GM21825 (cell line): ENCODE results near the gene ELN.

Experiments used
- ATAC-seq: cut with Tn5 transposase; IDR thresholded peaks from one replicate; pipeline ENCODE4 v1.9.1; 2021; ENCODE audit warnings: mild to moderate bottlenecking, moderate library complexity; ENCODE audit not compliant: unreplicated experiment

ELN gene

GRCh38 chr7:74092321-74092963, 64.5 kb downstream of the ELN start:
- ATAC-seq = peak; percentile 12

GRCh38 chr7:74092964-74093471, 65.0 kb downstream of the ELN start:
- peak; percentile 50 for ATAC-seq

DNA sequence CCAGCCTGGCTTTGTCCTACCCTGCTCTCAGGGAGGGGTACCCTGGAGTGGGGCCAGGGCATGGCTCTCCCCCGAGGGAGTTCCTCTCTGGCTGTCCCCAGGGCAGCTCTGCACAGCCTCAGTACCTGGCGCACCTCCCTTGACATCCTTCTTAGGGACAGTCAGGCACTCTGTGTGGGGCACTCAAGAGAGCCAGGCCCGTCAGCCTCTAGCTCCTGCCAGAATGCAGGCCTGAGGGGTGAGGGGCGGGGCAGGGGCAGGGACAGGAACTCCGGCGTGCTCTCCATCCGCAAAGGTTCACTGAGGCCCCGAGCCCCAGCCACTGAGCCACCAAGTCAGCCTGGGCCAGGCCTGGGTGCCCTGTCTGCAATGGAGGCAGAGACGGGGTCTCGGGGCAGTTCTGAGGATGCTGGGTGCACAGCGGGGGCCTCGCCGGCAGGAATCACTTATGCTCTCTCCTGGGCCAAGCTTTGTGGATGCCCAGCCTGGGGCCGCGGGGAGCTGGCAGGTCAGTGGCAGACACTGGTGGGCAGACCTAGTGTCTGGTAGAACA, 65.8 kb downstream of the ELN start:
- ATAC-seq = peak; percentile 6

DNA sequence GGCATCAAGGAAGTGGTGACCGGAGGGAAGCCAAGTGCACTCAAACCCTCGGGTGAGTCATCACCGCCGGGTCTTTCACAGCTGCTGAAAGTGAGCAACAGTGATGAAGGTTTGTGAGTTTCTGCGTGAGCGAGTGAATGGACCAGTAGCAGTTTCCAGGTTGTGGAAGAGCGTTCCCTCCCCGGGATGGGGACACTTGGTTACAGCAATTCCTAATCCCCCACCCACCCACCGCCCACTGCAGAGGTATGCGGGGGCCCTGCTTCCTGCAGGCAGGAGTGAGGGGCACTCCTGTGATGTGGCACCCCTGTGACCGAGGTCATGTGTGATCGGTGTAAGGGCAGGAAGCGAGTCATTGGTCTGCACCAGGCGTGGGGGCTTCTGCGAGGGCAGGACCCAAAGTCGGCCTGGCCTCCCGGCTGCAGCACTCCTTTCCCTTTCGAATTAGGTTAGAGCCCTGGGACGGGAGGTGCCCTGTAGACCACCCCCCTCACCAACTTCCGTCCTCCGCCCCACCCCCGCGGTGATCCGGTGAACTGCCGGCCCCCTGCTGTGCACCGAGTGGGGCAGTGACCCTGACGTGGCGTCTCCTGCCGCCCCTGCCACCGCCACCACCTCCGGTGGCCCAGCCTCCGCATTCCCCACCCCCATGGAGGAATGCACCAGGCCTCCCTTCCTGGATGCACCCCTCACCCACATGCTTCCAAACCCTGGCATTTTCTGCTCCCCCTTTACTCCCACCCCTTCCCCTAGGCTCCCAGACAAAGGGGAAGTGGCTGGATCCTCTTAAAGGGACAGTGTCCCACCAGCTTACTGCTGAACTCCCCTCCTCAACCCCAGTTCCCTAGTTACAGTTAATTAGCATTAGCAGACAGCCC, 66.5 kb downstream of the ELN start:
- ATAC-seq = peak; percentile 42

DNA sequence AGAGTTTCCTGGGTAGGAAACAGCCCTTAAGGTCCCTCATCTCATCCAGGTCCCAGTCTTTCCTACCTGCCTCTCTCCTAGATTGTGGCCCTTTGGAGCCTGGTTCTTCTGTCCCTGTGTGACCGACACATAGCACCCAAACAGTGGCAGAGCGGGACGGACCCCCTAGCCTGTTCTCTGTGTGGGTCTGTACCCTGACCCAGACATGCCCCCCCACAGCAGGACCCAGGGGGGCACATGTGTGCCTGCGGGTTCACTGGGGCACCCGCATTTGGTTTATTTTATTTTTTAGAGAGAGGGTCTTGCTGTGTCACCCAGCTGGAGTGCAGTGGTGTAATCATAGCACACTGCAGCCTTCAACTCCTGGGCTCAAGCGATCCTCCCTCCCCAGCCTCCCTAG, 67.2 kb downstream of the ELN start:
- no peak for ATAC-seq

DNA sequence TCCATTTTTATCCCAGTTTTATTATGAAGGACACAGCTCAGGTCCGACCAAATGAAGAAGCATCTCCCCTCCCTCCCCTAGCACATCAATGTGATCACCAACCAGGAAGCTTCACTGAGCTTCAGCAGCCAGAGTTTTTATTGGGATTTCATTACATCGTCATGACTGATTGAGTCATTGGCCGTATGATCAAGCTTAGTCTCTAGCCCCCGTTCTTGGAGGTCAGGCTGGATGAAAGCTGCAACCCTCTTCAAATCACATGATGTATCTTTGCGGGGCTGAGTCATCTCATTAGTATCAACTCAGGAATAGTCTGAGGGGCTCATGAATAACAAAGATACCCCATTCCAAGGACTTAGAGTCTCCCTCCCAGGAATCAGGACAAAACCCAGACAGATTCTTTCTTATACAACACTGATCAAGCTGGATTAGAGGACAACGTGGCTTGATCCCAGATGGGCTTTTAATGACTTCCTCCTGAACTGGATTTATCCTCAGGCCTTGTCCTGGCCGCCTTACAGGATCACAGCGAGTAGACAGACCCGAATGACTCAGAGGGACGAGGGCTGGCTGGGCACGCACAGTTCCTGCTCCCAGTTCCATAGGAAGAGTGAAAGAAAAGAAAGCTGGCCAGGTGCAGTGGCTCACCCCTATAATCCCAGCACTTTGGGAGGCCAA, 70.1 kb downstream of the ELN start:
- no peak for ATAC-seq

DNA sequence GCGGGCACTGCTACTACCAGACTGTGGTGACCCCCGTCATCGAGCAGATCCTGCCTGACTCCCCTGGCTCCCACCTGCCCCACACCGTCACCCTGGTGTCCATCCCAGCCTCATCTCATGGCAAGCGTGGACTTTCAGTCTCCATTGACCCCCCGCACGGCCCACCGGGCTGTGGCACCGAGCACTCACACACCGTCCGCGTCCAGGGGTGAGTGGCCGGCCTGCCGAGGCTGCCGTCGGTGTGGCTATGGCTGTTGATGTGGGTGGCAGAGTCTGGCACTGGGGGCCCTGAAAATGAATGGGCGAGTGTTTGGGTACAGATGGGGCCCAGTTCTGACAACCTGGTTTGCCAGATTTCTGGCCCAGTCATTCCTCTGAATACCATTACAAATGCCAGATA, 71.1 kb downstream of the ELN start:
- ATAC-seq = no peak

- ATAC-seq = peak; percentile 76
Measured at GRCh38 chr7:74101061-74101681, 73.2 kb downstream of the ELN start.

GRCh38 chr7:74103219-74103772, 75.3 kb downstream of the ELN start:
- ATAC-seq = no peak

DNA sequence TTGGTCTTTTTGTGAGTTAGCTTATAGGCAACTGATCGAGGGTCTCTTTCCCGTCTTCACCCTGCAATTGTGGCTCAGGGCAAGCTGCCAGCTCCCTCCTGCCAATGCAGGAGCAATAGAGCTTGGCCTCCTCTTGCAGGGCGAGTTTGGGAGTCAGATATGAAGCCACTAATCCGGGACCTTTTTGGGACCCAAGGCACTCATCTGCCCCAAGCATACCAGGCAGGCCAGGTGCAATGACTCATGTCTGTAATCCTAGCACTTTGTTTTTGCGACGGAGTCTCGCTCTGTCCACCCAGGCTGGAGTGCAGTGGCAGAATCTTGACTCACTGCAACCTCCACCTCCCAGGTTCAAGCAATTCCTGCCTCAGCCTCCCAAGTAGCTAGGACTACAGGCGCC, 76.7 kb downstream of the ELN start:
- ATAC-seq = no peak

DNA sequence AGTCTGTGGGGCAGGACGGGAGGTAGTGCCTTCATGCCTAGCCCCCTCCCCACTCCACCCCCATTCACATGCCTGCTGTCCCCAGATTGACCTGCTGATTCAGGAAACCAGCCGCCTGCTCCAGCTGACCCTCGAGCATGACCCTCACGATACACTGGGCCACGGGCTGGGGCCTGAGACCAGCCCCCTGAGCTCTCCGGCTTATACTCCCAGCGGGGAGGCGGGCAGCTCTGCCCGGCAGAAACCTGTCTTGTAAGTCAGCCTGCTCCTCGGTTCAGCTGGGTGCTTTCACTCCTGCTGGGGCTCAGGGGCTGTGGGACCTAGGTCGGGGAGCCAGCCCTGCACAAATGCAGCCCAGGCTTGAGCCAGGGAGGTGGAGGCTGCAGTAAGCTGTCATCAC, 78.0 kb downstream of the ELN start:
- no peak for ATAC-seq

GRCh38 chr7:74106846-74107245, 78.9 kb downstream of the ELN start:
- no peak for ATAC-seq

DNA sequence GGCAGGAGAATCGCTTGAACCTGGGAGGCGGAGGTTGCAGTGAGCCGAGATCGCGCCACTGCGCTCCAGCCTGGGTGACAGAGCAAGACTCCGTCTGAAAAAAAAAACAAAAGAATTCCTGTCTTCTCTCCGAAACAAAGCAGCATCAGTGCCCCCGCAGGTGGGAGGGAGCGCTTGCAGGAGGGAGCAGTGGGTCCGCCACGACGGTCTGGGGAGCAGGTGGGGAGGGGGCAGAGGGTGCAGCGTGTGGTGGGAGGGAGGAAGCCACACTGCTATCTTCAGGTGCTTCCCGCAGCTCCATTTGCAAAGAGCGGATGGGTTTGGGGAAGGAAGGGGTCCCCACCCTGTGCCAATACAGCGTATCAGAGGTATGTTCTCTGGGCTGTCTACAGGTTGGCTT, 87.4 kb downstream of the ELN start:
- no peak for ATAC-seq

- ATAC-seq = no peak
Measured at GRCh38 chr7:74116356-74116755, 88.4 kb downstream of the ELN start.
